Stimulated activated CD8-positive, alpha-beta memory T cell treated with anti-CD3 and anti-CD28 coated beads, Interleukin-15, amount 100 ng/mL, for 1 hour (primary cell): ENCODE data around the gene RBM5.

Experiments
- DNase-seq: peaks from one replicate; pipeline ENCODE4 v3.0.0-alpha.2; 2020; ENCODE audit warnings: low read depth

RBM5 gene

GRCh38 chr3:50139308-50139707 lies 50.6 kb downstream of the RBM5 start:
- DNase-seq = no peak

DNA sequence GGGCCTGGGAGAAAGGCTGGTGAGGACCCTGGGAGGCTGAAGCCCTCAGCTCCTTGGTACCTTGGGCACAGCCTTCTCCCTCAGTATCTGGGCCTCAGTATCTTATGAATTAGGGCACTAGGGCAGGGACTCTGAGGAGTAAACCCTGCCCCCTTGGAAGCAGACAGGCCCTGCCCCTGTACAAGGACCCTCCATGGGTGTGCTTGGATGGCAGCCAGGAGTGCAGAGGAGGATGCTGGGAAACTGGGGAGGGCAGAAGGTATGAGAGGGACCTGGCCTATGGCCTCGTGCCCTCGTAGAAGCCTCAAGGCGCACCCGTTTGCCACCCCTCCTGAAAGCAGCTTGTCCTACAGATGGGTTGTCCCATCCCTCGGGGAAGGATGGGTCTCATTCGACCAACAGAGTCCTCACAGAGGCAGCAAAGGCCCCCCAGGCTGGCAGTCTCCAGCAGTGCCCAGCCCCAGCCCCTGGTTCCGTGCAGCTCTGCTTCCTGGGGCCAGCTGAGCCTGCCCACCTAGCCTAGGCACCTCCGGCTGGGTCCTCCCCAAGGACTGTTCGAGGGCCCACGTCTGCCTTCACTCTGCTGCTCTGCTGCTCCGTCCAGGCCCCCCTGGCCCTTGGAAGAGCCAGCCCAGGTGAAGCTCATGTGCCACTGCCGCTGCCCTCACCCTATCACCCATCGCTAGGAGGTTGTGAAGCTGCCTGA lies 51.2 kb downstream of the RBM5 start:
- no peak for DNase-seq

- no peak for DNase-seq
Measured at GRCh38 chr3:50140990-50141389, 52.3 kb downstream of the RBM5 start.

- no peak for DNase-seq
Measured at GRCh38 chr3:50146316-50146901, 57.7 kb downstream of the RBM5 start.

- DNase-seq = no peak
Measured at GRCh38 chr3:50147016-50147415, 58.3 kb downstream of the RBM5 start.

DNA sequence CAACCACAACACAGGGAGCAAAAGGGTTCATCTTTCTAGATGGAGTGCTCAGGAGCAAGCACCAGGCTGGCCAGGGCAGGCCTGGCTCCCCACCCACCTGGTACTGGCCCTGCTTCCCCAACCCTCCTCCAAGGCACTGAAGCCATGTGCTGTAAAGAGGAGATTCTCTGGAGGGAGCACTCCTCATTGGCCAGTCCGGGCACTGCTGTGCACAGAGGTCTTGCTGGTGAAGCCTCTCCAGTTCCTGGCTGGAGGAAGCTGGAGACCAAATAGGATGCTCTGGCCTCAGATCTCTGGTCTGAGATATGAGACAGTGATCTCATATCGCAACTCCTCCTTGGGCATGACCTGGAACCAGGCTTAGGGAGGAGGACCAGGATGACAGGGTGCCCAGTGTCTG lies 58.7 kb downstream of the RBM5 start:
- DNase-seq = no peak

GRCh38 chr3:50147861-50148260 lies 59.1 kb downstream of the RBM5 start:
- DNase-seq = no peak

- DNase-seq = no peak
Measured at GRCh38 chr3:50150404-50150750, 61.7 kb downstream of the RBM5 start.

- no peak for DNase-seq
Measured at GRCh38 chr3:50150863-50151686, 62.4 kb downstream of the RBM5 start.

DNA sequence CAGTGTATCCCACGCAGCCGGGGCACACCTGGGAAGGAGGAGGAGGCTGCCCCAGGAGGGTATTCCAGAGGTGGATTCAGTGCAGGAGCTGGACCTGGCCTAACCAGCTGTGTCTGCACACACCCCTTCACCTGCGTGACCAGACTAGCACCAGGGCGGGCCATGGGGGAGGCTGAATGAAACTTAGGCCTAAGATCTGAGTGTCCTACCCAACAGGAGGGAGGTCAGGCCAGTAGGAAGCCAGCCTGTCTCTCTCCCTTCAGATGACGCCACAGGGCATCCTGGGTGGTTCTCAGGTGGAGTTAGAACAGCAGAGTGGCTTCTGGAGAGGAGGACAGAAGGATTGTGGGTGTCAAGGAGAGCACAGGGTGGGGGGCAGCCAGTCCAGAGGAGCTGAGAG lies 63.0 kb downstream of the RBM5 start:
- DNase-seq = no peak

DNA sequence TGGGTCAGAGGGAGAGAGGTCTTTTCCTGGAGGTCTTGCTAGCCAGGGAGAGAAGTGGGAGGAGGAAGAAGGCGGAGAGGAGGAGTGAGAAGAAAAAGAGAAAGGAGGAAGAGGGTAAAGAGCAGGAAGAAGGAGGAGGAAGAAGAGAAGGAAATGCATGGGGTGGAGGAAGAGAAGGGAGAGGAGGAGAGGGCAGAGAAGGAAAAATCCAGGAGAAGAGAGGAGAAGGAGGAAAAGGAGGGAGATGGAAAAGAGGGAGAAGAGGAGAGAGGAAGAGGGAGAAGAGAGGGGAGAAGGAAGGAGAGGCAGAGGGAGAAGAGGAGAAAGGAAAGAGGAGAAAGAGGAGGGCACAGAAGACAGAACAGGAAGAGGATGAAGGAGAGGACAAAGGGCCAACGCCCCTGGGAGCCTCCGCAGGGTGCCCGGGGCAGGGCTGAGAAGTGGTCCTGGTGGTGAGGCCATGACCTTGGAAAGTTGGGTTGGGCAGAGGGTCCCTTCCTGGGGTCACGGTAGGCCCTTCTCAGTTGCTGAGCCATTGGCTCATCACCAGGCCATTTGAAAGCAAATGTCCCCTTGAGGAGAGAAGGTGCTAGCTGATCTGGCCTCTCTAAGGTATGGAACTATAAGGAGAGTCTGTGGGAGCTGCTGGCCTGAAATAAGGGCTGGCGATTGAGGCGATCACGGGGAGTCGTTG lies 65.2 kb downstream of the RBM5 start:
- no peak for DNase-seq

- DNase-seq = no peak
Measured at GRCh38 chr3:50154476-50154839, 65.7 kb downstream of the RBM5 start.

- DNase-seq = peak; percentile 20
Measured at GRCh38 chr3:50154840-50155490, 66.2 kb downstream of the RBM5 start, which contains the start of gene SEMA3F. SEMA3F (plus strand) TSS chr3:50155324; CDS start chr3:50159623, 4,299 bp downstream.

DNA sequence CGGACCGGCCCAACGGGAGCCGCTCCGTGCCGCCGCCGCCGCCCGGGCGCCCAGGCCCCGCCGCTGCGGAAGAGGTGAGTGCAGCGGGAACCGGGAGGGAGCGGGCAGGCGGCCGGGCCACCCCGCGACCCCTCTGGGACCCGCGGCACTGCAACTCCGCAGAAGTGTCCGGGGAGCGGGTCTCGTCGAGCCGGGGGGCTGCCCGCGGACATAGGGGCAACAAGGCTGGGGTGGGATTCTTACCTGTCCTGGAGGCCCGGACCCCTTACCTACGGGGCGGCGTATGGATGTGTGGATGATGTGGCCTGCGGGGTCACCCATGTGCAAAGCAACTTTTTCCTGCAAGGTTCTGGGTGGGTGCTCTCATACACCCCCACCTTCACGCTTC lies 66.8 kb downstream of the RBM5 start:
- no peak for DNase-seq

DNA sequence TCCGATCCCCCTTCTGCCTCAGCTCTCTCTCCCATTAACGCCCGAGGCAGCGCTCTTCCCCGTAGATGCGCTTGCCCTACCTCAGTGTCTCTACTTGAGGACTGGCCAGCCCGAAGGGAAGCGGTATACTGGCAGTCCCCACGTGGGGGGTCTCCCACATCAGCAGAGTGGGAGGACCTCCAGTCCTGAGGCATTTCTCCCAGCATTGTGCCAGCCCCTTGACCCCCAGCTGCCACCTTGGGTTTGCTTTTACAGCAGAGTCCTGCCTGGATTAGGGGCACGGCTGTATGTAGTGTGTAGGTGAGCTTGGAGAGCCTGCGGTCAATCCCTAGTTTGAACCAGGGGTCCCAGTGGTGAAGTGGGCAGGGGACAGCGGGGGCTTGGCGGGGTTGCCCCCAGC lies 67.2 kb downstream of the RBM5 start:
- DNase-seq = no peak

DNA sequence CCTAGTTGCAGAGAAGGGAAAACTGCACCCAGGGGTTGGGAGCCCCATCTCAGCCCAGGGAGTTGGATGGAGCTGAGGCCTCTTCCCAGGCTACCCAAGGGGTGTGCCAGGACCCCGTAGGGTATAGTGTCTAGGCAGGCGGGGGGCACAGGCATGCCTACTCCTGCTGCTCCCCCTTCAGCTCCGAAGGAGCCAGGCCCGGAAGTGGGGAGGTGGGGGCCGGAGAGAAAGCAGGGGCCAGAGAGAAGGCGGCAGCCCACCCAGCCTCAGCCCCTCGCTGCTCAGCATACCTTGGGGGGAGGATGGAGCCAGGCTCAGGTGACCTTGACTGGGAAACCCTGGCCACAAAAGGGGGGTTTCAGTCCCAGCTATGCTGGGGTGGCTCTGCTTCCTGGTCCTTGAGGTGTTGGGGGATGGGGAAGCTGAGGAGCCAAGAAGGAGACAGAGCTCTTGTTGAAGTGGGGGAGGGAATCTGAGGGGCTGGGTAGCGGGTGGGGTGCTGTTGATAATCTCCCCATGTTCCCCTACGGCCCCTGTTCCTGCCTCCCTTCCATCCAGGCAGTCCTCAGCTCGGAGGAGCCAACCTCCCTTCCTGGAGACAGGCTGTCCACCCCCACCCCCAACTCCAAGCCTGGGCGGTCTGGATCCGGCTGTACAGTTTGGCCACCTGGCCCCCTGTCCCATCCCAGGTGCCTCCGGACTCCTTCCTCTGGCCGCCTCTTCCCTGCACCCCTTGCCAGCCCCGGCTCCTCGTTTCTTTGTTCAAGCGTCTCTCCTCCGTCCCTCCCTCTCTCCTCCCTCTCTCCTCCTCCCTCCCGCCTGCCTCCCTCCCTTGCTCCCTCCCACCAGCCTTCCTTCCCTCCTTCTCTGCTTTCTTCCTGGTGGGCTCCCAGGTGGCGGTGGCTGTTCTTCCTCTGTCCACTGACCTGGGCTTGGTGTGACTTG lies 68.1 kb downstream of the RBM5 start:
- no peak for DNase-seq

DNA sequence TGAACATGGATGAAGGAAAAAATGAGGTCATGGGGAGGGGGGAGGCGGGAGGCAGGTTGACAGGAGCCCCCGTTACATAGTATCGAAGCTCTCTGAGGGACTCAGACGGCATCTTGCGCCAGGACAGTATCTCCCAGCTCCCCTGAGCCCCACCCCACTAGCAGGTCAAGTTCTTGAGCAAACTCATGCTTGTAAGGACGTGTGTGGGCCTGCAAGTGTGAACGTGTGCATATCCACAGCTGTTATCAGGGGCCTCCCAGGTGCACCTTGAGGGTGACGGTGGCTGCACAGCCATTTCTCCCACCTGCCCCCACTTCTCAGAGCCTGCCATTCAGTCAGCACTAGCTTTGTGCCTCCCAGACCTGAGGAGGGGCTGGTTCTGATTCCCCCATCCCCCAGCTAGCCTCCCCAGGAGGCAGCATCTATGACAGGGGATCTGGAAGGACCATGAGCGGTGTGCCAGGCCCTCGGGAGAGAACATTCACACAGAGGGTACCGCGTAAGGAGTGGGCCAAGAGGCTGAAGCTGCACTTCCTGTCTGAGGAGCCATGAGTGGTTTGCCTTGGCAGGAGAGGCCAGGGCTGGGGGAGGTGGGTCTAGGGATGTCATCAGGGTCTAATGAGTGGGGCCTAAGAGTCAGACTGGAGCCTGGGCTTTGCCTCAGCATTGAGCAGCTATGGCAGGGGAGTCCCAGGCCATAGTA lies 69.3 kb downstream of the RBM5 start:
- no peak for DNase-seq

- no peak for DNase-seq
Measured at GRCh38 chr3:50158530-50159146, 69.9 kb downstream of the RBM5 start.

GRCh38 chr3:50160561-50160983 lies 71.9 kb downstream of the RBM5 start:
- DNase-seq = no peak

DNA sequence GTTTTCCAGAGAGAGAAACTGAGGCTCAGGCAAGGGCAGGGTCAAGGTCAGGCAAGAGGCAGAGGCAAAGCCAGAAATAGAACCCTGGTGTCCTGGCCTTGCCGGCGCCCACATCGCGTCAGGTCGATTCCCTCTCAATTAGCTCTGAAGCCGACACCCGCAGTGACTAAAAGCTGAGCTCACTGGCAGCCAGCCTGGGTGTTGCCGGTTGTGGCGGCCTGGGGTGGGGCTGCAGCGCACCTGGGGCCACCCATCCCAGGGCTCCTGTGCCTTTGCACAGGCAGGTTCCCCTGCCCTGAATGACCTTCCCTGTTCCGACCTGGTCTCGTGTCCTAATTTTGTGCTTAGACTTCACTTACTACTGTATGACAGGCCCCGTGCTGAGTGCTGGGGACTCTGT lies 72.6 kb downstream of the RBM5 start:
- no peak for DNase-seq
